H9 (cell line): ENCODE results near the gene HIGD2B. TPM values are rescaled to one million over a fixed set of nuclear protein-coding genes. Genes with fewer than 3 reads are reported as not detected.

Experiments used
- DNase-seq: peaks from one replicate; pipeline ENCODE4 v3.0.0-alpha.2; 2017
- H2AFZ ChIP-seq: one replicate; pipeline ENCODE4 v1.6.1; 2013; ENCODE audit warnings: mild to moderate bottlenecking, low read length, control low read depth, moderate library complexity
- H2AK5ac ChIP-seq: 2 replicates; pipeline ENCODE4 v1.6.1; 2013; ENCODE audit warnings: low read length, control low read depth, mixed read lengths; ENCODE audit not compliant: insufficient read length
- H2BK120ac ChIP-seq: one replicate; pipeline ENCODE4 v1.6.1; 2013; ENCODE audit warnings: low read depth, mild to moderate bottlenecking, low read length, control low read depth, inconsistent platforms; ENCODE audit not compliant: poor library complexity, severe bottlenecking
- H2BK12ac ChIP-seq: 2 replicates; pipeline ENCODE4 v1.6.1; 2013; ENCODE audit warnings: low read length, control low read depth, mixed read lengths, low read depth; ENCODE audit not compliant: insufficient read length
- H2BK15ac ChIP-seq: 2 replicates; pipeline ENCODE4 v1.6.1; 2013; ENCODE audit warnings: low read depth, low read length, control low read depth
- H2BK20ac ChIP-seq: one replicate; pipeline ENCODE4 v1.6.1; 2013; ENCODE audit warnings: low read depth, mild to moderate bottlenecking, low read length, control low read depth, inconsistent platforms; ENCODE audit not compliant: poor library complexity, severe bottlenecking
- H2BK5ac ChIP-seq: 2 replicates; pipeline ENCODE4 v1.6.1; 2013; ENCODE audit warnings: low read length, control low read depth, mixed read lengths; ENCODE audit not compliant: insufficient read length
- H3K14ac ChIP-seq: 2 replicates; pipeline ENCODE4 v1.6.1; 2013; ENCODE audit warnings: low read length, control low read depth; ENCODE audit not compliant: insufficient read depth
- H3K18ac ChIP-seq: 2 replicates; pipeline ENCODE4 v1.6.1; 2013; ENCODE audit warnings: low read depth, mild to moderate bottlenecking, mixed read lengths, low read length, control low read depth; ENCODE audit not compliant: insufficient read length
- H3K23ac ChIP-seq: 2 replicates; pipeline ENCODE4 v1.6.1; 2013; ENCODE audit warnings: low read length, control low read depth, mixed read lengths, low read depth; ENCODE audit not compliant: insufficient read length
- H3K23me2 ChIP-seq: 2 replicates; pipeline ENCODE4 v1.6.1; 2013; ENCODE audit warnings: low read depth, mild to moderate bottlenecking, mixed read lengths, low read length, control low read depth; ENCODE audit not compliant: insufficient read length, poor library complexity, severe bottlenecking
- H3K27ac ChIP-seq: 2 replicates; pipeline ENCODE4 v1.5.1; 2013; ENCODE audit warnings: low read length, control low read depth, mixed read lengths, low read depth; ENCODE audit not compliant: insufficient read length
- H3K27me3 ChIP-seq: 2 replicates; pipeline ENCODE4 v1.6.1; 2013; ENCODE audit warnings: low read length, control low read depth, inconsistent platforms; ENCODE audit not compliant: insufficient read depth
- H3K4ac ChIP-seq: 2 replicates; pipeline ENCODE4 v1.6.1; 2013; ENCODE audit warnings: low read depth, mild to moderate bottlenecking, control low read depth, inconsistent platforms, low read length, moderate library complexity
- H3K4me1 ChIP-seq: 2 replicates; pipeline ENCODE4 v1.6.1; 2013; ENCODE audit warnings: low read length, control low read depth, inconsistent platforms; ENCODE audit not compliant: insufficient read depth
- H3K4me2 ChIP-seq: 2 replicates; pipeline ENCODE4 v1.6.1; 2013; ENCODE audit warnings: low read length, control low read depth, mixed read lengths; ENCODE audit not compliant: insufficient read length, insufficient read depth
- H3K56ac ChIP-seq: 2 replicates; pipeline ENCODE4 v1.6.1; 2013; ENCODE audit warnings: low read depth, mild to moderate bottlenecking, mixed read lengths, low read length, control low read depth; ENCODE audit not compliant: insufficient read length
- H3K79me1 ChIP-seq: 2 replicates; pipeline ENCODE4 v1.6.1; 2013; ENCODE audit warnings: low read depth, mild to moderate bottlenecking, moderate library complexity, low read length, control low read depth, inconsistent platforms; ENCODE audit not compliant: insufficient read depth, poor library complexity, severe bottlenecking
- H3K79me2 ChIP-seq: 2 replicates; pipeline ENCODE4 v1.6.1; 2013; ENCODE audit warnings: low read length, control low read depth, inconsistent platforms; ENCODE audit not compliant: insufficient read depth
- H3K9ac ChIP-seq: 2 replicates; pipeline ENCODE4 v1.6.1; 2013; ENCODE audit warnings: low read length, control low read depth, mixed read lengths; ENCODE audit not compliant: insufficient read length; ENCODE audit errors: extremely low read depth
- H3K9me3 ChIP-seq: one replicate; pipeline ENCODE4 v1.6.1; 2013; ENCODE audit warnings: low read depth, low read length, inconsistent platforms; ENCODE audit not compliant: control insufficient read depth
- H3T11ph ChIP-seq: one replicate; pipeline ENCODE4 v1.6.1; 2013; ENCODE audit warnings: mild to moderate bottlenecking, low read length, control low read depth, inconsistent platforms
- H4K20me1 ChIP-seq: one replicate; pipeline ENCODE4 v1.6.1; 2013; ENCODE audit not compliant: control insufficient read depth, insufficient read length, insufficient read depth
- H4K5ac ChIP-seq: 2 replicates; pipeline ENCODE4 v1.6.1; 2013; ENCODE audit warnings: low read depth, mild to moderate bottlenecking, mixed read lengths, low read length, control low read depth; ENCODE audit not compliant: insufficient read length
- H4K8ac ChIP-seq: replicated peaks from 2 replicates; pipeline ENCODE4 v1.6.1; 2013; ENCODE audit warnings: low read length, control low read depth, mixed read lengths, low read depth; ENCODE audit not compliant: insufficient read length
- H4K91ac ChIP-seq: 2 replicates; pipeline ENCODE4 v1.6.1; 2013; ENCODE audit warnings: low read depth, mild to moderate bottlenecking, moderate library complexity, mixed read lengths, low read length, control low read depth; ENCODE audit not compliant: insufficient read length
- H3K27ac Mint-ChIP-seq, 3 experiments: 2 replicates in 2 of 3; 3 replicates in 1 of 3; pipeline ENCODE4 v1.8.0; 2020 to 2021; ENCODE audit warnings: mixed read lengths in 3 of 3, mild to moderate bottlenecking in 1 of 3, moderate library complexity in 1 of 3
- H3K27me3 Mint-ChIP-seq: 2 replicates; pipeline ENCODE4 v1.8.0; 2021; ENCODE audit warnings: low read depth, mild to moderate bottlenecking, moderate library complexity, mixed read lengths
- H3K36me3 Mint-ChIP-seq, 3 experiments: 2 replicates in 2 of 3; 3 replicates in 1 of 3; pipeline ENCODE4 v1.8.0; 2020 to 2021; ENCODE audit warnings: low read depth in 3 of 3, mixed read lengths in 3 of 3; ENCODE audit not compliant: insufficient read depth in 1 of 3
- H3K4me1 Mint-ChIP-seq, 2 experiments: 2 replicates each; pipeline ENCODE4 v1.8.0; 2020; ENCODE audit warnings: mixed read lengths in 2 of 2
- H3K4me3 Mint-ChIP-seq, 2 experiments: 2 replicates in 1 of 2; 3 replicates in 1 of 2; pipeline ENCODE4 v1.8.0; 2020 to 2021; ENCODE audit warnings: mild to moderate bottlenecking in 2 of 2, mixed read lengths in 2 of 2, moderate library complexity in 1 of 2
- H3K9me3 Mint-ChIP-seq, 2 experiments: 2 replicates in 1 of 2; 3 replicates in 1 of 2; pipeline ENCODE4 v1.8.0; 2020; ENCODE audit warnings: mild to moderate bottlenecking in 2 of 2, mixed read lengths in 2 of 2, moderate library complexity in 1 of 2
- CTCF ChIP-seq: fragments of 200-600 bp; sonication (generic); conservative IDR thresholded peaks from 3 replicates; pipeline ENCODE4 v1.8.0; 2021; ENCODE audit warnings: antibody characterized with exemption, mild to moderate bottlenecking
- WGBS: extraction: QIAGEN DNeasy Blood & Tissue Kit; methylation state at CpG from one replicate; pipeline ENCODE4 v1.1.7; 2013; ENCODE audit warnings: missing lambda C conversion rate, low lambda C conversion rate, mixed read lengths; ENCODE audit not compliant: insufficient read length; ENCODE audit errors: extremely low coverage; 5-methylcytosine and 5-hydroxymethylcytosine counted together
- total RNA-seq: library from RNA; stranded (reverse); gene quantifications from 2 replicates; pipeline ENCODE4 v1.2.1, GENCODE V29; 2021

The HIGD2B gene
- total RNA-seq, 1 experiment from 2014 or later = not detected

- no peak overlapping the region for H4K8ac ChIP-seq
- no CpG with 5 or more reads among the region's 9 CpGs for WGBS
- H3K4me2 ChIP-seq = no peak overlapping the region
These were observed 14.1 kb upstream of the HIGD2B start for GRCh38 chr15:72700076-72700475.

More at GRCh38 chr15:72700076-72700475, 14.1 kb upstream of the HIGD2B start:
- H3K27me3 ChIP-seq = no peaks in the 10 kb centered on the region
- no peak overlapping the region for H2BK15ac ChIP-seq
- H3K23me2 ChIP-seq = no peaks in the 10 kb centered on the region
- TF ChIP-seq CTCF = no peak
- no peak overlapping the region for H2BK5ac ChIP-seq
- no peak overlapping the region for H3T11ph ChIP-seq
- H3K23ac ChIP-seq = no peak overlapping the region
- H4K5ac ChIP-seq = no peak overlapping the region
- no peaks in the 10 kb centered on the region for H3K9me3 Mint-ChIP-seq
- peaks cover 3% of the 10 kb centered on the region; the same call in 1 of the 2 replicates for H3K79me2 ChIP-seq
- no peaks in the 10 kb centered on the region for H3K27me3 Mint-ChIP-seq
- no peak overlapping the region for H2BK12ac ChIP-seq
- no peak overlapping the region for H2AFZ ChIP-seq
- H4K20me1 ChIP-seq = no peaks in the 10 kb centered on the region
- no peak overlapping the region for H2BK20ac ChIP-seq
- H3K4me1 ChIP-seq = no peaks in the 10 kb centered on the region
- H3K79me1 ChIP-seq = no peaks in the 10 kb centered on the region
- no peak overlapping the region for H2AK5ac ChIP-seq
- H3K18ac ChIP-seq = no peak overlapping the region
- no peak overlapping the region for H3K4ac ChIP-seq
- no peak overlapping the region; a peak in 1 of 7 replicates for H3K27ac Mint-ChIP-seq
- no peak overlapping the region for H3K14ac ChIP-seq
- H4K91ac ChIP-seq = no peak overlapping the region
- no peak for DNase-seq
- no peak overlapping the region for H3K9ac ChIP-seq
- H3K4me3 Mint-ChIP-seq = no peak overlapping the region
- H3K9me3 ChIP-seq = no peaks in the 10 kb centered on the region
- H2BK120ac ChIP-seq = no peak overlapping the region
- no peak overlapping the region for H3K27ac ChIP-seq
- peaks cover 0 to 4% (median 0%) of the 10 kb centered on the region in 3 experiments; a peak in 1 of 7 replicates for H3K36me3 Mint-ChIP-seq
- H3K56ac ChIP-seq = no peak overlapping the region
- no peaks in the 10 kb centered on the region for H3K4me1 Mint-ChIP-seq
